Activated CD8-positive, alpha-beta memory T cell treated with anti-CD3 and anti-CD28 coated beads for 4 hours (primary cell): Measurements from ENCODE around the gene TBCE.

ENCODE experiments used
- DNase-seq, 2 donors: peaks; one replicate each; pipeline ENCODE4 v3.0.0-alpha.2; 2020; ENCODE audit warnings: low read depth in 2 of 2

TBCE gene, protein sequence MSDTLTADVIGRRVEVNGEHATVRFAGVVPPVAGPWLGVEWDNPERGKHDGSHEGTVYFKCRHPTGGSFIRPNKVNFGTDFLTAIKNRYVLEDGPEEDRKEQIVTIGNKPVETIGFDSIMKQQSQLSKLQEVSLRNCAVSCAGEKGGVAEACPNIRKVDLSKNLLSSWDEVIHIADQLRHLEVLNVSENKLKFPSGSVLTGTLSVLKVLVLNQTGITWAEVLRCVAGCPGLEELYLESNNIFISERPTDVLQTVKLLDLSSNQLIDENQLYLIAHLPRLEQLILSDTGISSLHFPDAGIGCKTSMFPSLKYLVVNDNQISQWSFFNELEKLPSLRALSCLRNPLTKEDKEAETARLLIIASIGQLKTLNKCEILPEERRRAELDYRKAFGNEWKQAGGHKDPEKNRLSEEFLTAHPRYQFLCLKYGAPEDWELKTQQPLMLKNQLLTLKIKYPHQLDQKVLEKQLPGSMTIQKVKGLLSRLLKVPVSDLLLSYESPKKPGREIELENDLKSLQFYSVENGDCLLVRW

GRCh38 chr1:235367000-235367908 lies at the start of gene TBCE:
TBCE (plus strand) TSS chr1:235367427; CDS start chr1:235380050, 12,623 bp downstream.
- DNase-seq = peak; percentile 68 to 69

GRCh38 chr1:235319255-235319654 lies 48.0 kb upstream of the TBCE start:
- DNase-seq = no peak

- DNase-seq = no peak
These were observed 46.6 kb upstream of the TBCE start for GRCh38 chr1:235320521-235321179.

DNA sequence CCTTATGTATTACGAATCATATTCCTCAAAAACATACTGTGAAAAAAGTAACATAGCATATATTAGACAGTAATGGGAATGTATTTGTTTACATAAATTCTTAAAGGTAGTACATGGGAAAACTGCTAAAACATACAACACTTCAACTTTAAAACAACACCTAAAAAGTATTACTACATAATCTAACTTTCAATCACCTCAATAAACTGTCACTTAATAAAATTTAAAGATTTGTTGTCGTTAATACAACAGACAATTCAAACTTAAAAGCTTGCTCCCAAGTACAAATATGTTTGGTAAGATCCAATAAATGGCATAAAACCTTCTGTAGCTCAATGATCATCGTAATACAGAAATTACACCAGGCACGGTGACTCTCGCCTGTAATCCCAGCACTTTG lies 42.9 kb upstream of the TBCE start:
- no peak for DNase-seq

GRCh38 chr1:235325139-235325538 lies 42.1 kb upstream of the TBCE start:
- no peak for DNase-seq

DNA sequence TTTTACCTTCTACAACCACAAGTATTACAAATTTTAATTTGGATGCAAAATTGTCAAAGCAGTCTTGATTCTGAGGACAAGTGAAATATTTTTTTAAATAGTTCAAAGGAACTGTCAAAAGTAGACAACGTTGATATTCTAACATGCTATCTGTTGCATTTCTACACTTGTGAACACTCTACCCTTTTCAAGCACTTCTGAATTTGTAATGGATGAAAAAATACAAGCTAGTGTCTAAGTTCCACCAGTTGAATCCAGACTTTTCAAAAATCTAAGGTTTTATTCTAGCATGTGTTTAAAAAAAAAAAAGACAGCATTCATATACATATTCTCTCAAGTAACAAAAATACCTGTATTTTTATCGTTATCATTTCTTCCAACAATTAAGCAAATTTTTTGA lies 41.4 kb upstream of the TBCE start:
- no peak for DNase-seq

DNA sequence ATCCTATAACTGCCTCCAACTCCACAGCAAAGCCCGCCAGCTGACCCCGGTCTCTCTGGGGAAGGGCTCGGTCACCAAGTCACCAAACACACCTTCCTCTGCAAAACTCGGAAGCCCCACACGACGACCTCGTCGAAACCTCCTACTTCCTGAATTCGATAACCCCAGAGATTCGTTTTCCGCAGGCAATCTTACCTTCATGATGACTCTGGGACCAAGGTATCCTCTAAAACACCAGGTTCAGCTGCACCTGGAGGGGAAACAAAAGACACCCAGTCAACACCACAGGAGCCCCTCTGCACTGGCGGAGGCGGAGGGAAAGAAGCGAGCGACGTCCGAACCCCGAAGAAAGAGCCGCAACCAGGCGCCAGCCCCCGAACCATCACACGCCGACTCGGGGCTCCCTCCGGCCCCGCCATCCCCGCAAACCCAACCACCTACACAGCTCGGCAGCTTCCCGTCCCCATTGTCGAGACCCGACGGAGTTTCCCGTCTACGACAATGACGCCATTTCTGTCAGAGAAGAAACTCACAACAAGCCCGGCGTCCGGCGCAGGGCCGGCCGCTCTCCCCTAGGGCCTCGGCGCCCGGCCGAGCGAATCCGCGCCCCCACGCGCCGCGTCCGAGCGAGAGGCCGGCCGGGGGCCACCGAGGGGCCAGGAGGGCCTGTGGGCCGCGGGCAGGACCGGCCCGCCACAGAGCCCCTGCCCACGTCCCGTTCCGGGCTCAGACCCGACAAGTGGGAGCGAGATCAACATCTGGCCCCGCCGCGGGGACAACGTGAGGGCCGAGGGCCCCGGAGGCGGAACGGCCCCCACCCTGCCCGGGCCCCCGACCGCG lies 40.3 kb upstream of the TBCE start:
- peak; percentile 18 to 34 for DNase-seq

DNA sequence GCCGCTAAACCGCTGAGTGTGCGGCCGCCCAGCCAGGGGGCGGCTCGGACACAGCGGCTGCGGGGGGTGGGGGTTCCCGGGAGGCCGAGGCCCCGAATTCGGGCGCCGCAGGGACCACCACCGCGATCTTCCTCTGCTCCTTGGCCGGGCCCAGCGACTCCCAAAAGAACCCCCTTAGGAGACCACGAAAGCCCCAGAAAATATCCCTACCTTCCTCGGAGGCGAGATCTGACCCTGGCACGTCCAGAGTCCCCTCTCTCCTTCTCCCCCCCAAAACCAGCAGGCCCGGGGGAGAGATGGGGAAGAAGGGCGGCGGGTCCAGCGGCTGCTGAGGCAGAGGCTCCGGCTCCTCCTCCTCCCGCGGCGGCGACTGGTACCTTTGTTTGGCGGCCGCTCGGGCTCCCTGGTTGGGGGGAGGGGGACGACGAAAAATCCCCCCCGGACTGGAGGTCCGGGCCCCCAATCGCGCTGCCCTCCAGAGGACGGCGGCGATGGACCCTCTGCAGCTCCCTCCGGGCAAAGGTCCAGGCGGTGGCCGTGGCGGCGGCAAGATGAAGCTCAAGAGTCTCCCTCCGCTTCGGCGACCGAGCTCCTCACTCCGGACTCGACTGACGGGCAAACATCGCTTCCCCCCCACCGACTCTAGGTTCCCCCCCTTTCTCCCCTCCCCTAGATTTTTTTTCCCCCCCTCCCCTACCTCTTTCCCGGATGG lies 39.5 kb upstream of the TBCE start, which contains the start of gene ARID4B:
Gene ARID4B (minus strand): TSS at position 621 of the 712 bp plus-strand sequence. CDS start 1,260 bp downstream, outside the sequence.
- DNase-seq = no peak

DNA sequence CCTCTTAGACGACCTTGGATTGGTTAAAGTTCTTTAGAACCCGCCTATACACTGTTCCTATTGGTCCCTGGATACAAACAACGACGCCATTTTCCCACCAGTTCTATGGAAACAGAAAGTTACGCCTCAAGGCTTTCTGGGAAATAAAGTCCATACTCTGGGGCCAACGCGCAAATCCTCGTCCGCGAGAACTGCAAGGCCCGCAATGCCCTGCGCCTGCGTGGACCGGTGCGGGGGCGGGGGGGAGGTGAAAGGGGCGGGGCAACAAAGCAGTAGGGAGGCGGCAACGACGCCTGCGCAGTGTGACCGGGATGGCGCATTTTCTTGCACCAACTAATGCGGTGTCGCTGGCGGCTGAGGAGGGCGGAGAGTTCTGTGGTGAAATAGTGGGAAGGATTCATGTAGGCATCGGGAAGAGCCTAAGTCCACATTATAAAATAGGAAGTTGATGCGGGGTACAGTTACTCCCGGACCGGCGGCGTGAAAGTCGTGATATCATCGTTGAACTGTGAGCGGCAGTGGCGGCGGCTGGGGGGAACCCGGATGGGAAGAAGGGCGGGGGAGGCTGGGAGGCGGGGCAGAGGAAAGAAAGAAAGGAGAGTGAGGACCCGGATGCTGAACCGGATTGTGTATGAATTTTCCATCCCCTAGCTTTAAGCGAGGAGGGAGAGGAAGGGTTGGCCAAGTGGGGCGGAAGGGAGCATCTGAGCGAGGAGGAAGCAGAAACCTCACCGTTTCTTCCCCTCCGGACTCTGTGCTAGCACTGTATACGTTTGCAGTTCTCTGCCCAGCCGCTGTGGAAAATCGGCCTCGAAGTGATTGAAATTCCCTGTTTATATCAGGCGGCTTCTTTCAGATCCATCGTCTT lies 38.7 kb upstream of the TBCE start, which contains the start of gene GGPS1:
Gene GGPS1 (plus strand): TSS at position 300 of the 868 bp plus-strand sequence. CDS start 6,695 bp downstream, outside the sequence.
- peak; percentile 97 to 99 for DNase-seq

DNA sequence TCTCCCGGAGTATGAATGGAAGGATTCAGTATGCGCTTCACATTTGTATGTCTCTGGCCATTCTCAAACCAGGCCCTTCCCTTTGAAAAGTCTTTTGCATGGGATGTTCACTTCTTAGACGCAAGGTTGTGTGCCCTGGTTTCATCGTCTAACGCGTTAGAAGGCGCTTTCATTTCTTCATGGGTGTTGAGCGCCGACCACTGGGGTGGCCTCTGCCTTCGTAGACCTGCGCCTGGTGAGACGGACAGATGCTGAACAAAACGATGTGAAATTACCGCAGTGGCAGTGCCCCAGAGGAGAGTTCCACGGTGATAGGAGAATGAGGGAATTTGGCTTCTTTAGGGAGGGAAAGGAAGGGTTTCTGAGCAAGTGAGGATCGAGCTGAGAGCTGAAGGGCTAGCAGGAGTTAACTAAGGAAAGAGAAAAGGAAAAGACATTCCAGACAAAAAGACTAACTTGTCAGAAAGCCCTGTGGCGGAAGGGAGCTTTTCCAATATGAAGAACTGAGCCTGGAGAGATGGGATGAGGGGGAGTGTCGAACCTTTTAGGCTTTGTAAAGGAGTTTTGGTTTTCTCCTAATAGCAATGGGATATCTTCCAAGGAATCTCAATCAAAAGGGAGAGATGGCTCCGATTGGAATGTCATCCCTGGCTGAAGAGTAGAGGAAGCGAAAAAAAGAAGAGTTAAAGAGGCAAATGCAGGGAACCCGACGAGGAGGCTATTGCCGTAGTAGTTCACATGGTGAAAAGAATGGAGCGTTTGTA lies 37.9 kb upstream of the TBCE start:
- no peak for DNase-seq

DNA sequence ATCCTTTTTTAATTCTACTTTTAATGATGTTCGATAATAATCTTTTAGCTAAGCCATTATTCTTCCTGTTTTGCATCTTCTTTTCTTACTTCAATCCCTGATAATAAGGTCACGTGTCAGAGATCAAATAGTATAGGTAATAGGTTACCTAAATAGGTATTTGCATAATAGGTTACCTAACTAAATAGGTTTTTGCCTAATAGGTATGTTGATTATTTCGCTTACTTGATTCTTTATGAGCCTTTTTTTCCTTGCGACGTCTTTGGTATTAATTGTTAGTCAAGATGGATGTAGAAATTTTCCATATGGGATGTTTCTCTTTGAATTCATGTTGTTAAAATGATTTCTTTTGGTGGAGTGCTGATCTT lies 36.3 kb upstream of the TBCE start:
- no peak for DNase-seq

DNA sequence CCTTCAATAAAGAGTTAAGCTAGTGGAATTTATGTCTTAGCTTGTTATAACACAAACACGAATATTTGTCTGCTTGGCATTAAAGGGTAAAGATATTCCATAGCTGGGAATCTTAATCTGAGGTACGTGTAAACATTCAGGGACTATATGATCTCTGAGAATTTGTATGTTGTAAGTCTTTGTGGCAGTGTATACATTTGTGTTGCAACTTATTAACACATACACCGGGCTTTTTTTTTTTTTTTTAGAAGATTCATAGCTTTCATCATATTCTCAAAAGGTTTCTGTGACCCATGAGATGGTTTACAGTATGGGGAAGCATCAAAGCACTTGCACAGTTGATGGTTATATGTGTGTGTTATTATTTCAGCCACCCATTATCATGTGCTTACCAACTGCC lies 35.8 kb upstream of the TBCE start:
- no peak for DNase-seq

DNA sequence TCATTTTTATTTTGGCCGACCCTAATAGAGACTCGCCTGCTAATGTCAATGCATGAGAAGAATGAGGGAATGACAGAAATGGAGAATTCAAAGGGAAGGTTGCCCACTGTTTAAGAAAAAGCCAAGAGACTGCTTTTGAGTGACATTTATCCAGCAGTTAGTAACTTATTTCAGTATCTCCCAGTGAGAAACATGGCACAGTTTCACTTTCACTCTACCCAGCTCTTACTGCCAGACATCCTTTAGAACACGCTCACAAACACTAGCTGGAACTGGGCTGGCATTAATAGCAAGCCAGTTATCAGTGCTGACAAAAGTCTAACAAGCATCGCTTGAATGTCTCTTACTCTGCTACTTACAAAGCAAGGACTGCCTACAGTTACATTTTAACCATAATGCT lies 30.3 kb upstream of the TBCE start:
- no peak for DNase-seq

GRCh38 chr1:235339746-235340145 lies 27.5 kb upstream of the TBCE start:
- DNase-seq = no peak

- no peak for DNase-seq
These were observed 25.9 kb upstream of the TBCE start for GRCh38 chr1:235341334-235341733.

DNA sequence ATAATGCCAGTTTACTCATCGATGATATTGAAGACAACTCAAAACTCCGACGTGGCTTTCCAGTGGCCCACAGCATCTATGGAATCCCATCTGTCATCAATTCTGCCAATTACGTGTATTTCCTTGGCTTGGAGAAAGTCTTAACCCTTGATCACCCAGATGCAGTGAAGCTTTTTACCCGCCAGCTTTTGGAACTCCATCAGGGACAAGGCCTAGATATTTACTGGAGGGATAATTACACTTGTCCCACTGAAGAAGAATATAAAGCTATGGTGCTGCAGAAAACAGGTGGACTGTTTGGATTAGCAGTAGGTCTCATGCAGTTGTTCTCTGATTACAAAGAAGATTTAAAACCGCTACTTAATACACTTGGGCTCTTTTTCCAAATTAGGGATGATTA lies 25.2 kb upstream of the TBCE start:
- DNase-seq = no peak

DNA sequence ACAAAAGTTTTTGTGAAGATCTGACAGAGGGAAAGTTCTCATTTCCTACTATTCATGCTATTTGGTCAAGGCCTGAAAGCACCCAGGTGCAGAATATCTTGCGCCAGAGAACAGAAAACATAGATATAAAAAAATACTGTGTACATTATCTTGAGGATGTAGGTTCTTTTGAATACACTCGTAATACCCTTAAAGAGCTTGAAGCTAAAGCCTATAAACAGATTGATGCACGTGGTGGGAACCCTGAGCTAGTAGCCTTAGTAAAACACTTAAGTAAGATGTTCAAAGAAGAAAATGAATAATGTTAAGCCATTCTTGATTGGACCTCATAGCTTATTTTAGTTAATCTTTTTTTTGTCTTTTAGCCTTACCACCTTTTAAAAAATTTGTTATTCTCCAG lies 24.8 kb upstream of the TBCE start:
- DNase-seq = no peak

- no peak for DNase-seq
These were observed 23.5 kb upstream of the TBCE start for GRCh38 chr1:235343726-235344125.
